HCT116 (cell line): ENCODE data around the gene HMGXB3. TPM values are rescaled to one million over a fixed set of nuclear protein-coding genes. Genes with fewer than 3 reads are reported as not detected.

Source experiments
- ATAC-seq: fragments of 200-7000 bp; cut with Tn5 transposase; 2 replicates; pipeline ENCODE4 v1.9.1; 2020; ENCODE audit warnings: mild to moderate bottlenecking, moderate library complexity
- BruUV-seq: library from RNA; stranded (reverse); fragments of 400-500 nt; replicated peaks from 2 replicates; lab custom pipeline; 2021; lab: Mats Ljungman, UMichigan
- CTCF ChIA-PET: fragments of 300-600 bp; sonication (Branson Sonifier 250); formaldehyde crosslinking; loops from one replicate; lab custom pipeline; 2021; ENCODE audit warnings: antibody characterized with exemption; lab: Charles Lee
- POLR2A ChIA-PET: fragments of 300-600, 350-600 bp; sonication (Branson Sonifier 250); formaldehyde crosslinking; loops from one replicate; lab custom pipeline; 2021; ENCODE audit warnings: antibody characterized with exemption; lab: Charles Lee
- RAD21 ChIA-PET, 2 experiments: fragments of 300-600 bp; sonication (Branson Sonifier 250); formaldehyde crosslinking; loops; one replicate each; lab custom pipeline; 2023; ENCODE audit warnings: low total read pairs in 2 of 2; ENCODE audit not compliant: uncharacterized antibody in 2 of 2, unreplicated experiment in 2 of 2, low non-redundant PET in 1 of 2; lab: Charles Lee
- DNase-seq: peaks from one replicate; pipeline ENCODE4 v3.0.0-alpha.2; 2010; ENCODE audit warnings: low read depth, low spot score
- H2AFZ ChIP-seq: fragments of 200-600 bp; shearing (Covaris generic), sonication (generic); 2 replicates; pipeline ENCODE4 v1.6.1; 2017; ENCODE audit warnings: low read depth, mixed run types, mixed read lengths, antibody characterized with exemption, low read length; ENCODE audit not compliant: poor library complexity, severe bottlenecking
- H3K27ac ChIP-seq: 2 replicates; pipeline ENCODE4 v1.5.1; 2012; ENCODE audit warnings: low read depth, low read length
- H3K27me3 ChIP-seq: fragments of 200-600 bp; sonication (generic); 2 replicates; pipeline ENCODE4 v1.6.1; 2016; ENCODE audit warnings: mixed run types, low read length, mixed read lengths; ENCODE audit not compliant: insufficient read depth
- H3K36me3 ChIP-seq, 2 experiments: fragments of 200-500 bp in 1 of 2; fragments of 200-600 bp in 1 of 2; sonication (Bioruptor generic) in 1 of 2; sonication (generic) in 1 of 2; 2 replicates each; pipeline versions ENCODE4 v1.5.1 to v1.6.1; 2014 to 2016; ENCODE audit warnings: low read length in 2 of 2, inconsistent platforms in 1 of 2, mixed read lengths in 1 of 2, mixed run types in 1 of 2; ENCODE audit not compliant: insufficient read depth in 2 of 2, control insufficient read depth in 1 of 2
- H3K4me1 ChIP-seq, 2 experiments: fragments of 200-600 bp in 1 of 2; sonication (generic) in 1 of 2; 2 replicates each; pipeline versions ENCODE4 v1.5.1 to v1.6.1; 2012 to 2017; ENCODE audit warnings: low read length in 2 of 2, inconsistent platforms in 1 of 2, mild to moderate bottlenecking in 1 of 2, mixed read lengths in 1 of 2, mixed run types in 1 of 2, moderate library complexity in 1 of 2; ENCODE audit not compliant: insufficient read depth in 2 of 2, control insufficient read depth in 1 of 2
- H3K4me2 ChIP-seq: fragments of 200-600 bp; sonication (generic); 2 replicates; pipeline ENCODE4 v1.6.1; 2017; ENCODE audit warnings: mixed run types, low read length, mixed read lengths
- H3K4me3 ChIP-seq, 2 experiments: fragments of 200-600 bp in 1 of 2; sonication (generic) in 1 of 2; replicated peaks in 1 of 2; 2 replicates each; pipeline ENCODE4 v1.5.1; 2011 to 2016; ENCODE audit warnings: low read length in 2 of 2, control low read depth in 1 of 2, low read depth in 1 of 2, mild to moderate bottlenecking in 1 of 2, mixed read lengths in 1 of 2, mixed run types in 1 of 2
- H3K79me2 ChIP-seq: fragments of 200-600 bp; sonication (generic); 2 replicates; pipeline ENCODE4 v1.6.1; 2017; ENCODE audit warnings: mild to moderate bottlenecking, mixed run types, low read length, moderate library complexity, mixed read lengths; ENCODE audit not compliant: insufficient read depth
- H3K9ac ChIP-seq: fragments of 200-600 bp; sonication (generic); 2 replicates; pipeline ENCODE4 v1.6.1; 2016; ENCODE audit warnings: low read length, mixed read lengths
- H3K9me2 ChIP-seq: fragments of 200-600 bp; sonication (generic), shearing (Covaris generic); 2 replicates; pipeline ENCODE4 v1.6.1; 2017; ENCODE audit warnings: mixed run types, mild to moderate bottlenecking, moderate library complexity; ENCODE audit not compliant: insufficient read depth
- H3K9me3 ChIP-seq, 2 experiments: fragments of 200-500 bp in 1 of 2; fragments of 200-600 bp in 1 of 2; sonication (Bioruptor generic) in 1 of 2; sonication (generic) in 1 of 2; 2 replicates each; pipeline ENCODE4 v1.6.1; 2014 to 2017; ENCODE audit warnings: low read length in 2 of 2, mixed read lengths in 2 of 2, inconsistent platforms in 1 of 2, low read depth in 1 of 2, mild to moderate bottlenecking in 1 of 2, mixed run types in 1 of 2, moderate library complexity in 1 of 2; ENCODE audit not compliant: control insufficient read depth in 1 of 2, insufficient read depth in 1 of 2
- H4K20me1 ChIP-seq: fragments of 200-600 bp; sonication (generic), shearing (Covaris generic); 2 replicates; pipeline ENCODE4 v1.6.1; 2017; ENCODE audit warnings: mixed run types, mild to moderate bottlenecking, moderate library complexity; ENCODE audit not compliant: insufficient read depth
- ATF3 ChIP-seq: IDR thresholded peaks from 2 replicates; pipeline ENCODE4 v1.6.1; 2012
- CBX3 ChIP-seq: IDR thresholded peaks from 2 replicates; pipeline ENCODE4 v1.6.1; 2012; ENCODE audit warnings: low read depth
- EGR1 ChIP-seq: IDR thresholded peaks from 2 replicates; pipeline ENCODE4 v1.6.1; 2012; ENCODE audit warnings: low read depth
- MAX ChIP-seq: IDR thresholded peaks from 2 replicates; pipeline ENCODE4 v1.6.1; 2012
- POLR2A ChIP-seq: IDR thresholded peaks from 2 replicates; pipeline ENCODE4 v1.7.0; 2011; ENCODE audit warnings: borderline replicate concordance; ENCODE audit not compliant: insufficient read depth, insufficient read length; ENCODE audit errors: extremely low read depth
- POLR2AphosphoS5 ChIP-seq: IDR thresholded peaks from 2 replicates; pipeline ENCODE4 v1.6.1; 2011; ENCODE audit warnings: mild to moderate bottlenecking, low read depth, low read length, moderate library complexity
- RAD21 ChIP-seq: IDR thresholded peaks from 2 replicates; pipeline ENCODE4 v1.6.1; 2012; ENCODE audit warnings: low read depth, mild to moderate bottlenecking
- SIN3A ChIP-seq: IDR thresholded peaks from 2 replicates; pipeline ENCODE4 v1.6.1; 2012; ENCODE audit warnings: low read depth
- SP1 ChIP-seq: IDR thresholded peaks from 2 replicates; pipeline ENCODE4 v1.6.1; 2012; ENCODE audit warnings: low read depth
- SRF ChIP-seq: IDR thresholded peaks from 2 replicates; pipeline ENCODE4 v1.6.1; 2012; ENCODE audit warnings: low read depth
- ZBTB33 ChIP-seq: IDR thresholded peaks from 2 replicates; pipeline ENCODE4 v1.6.1; 2011; ENCODE audit warnings: mild to moderate bottlenecking, low read length, moderate library complexity; ENCODE audit not compliant: insufficient replicate concordance; ENCODE audit errors: extremely low read depth
- ZFX ChIP-seq: fragments of 450-650 bp; IDR thresholded peaks from 2 replicates; pipeline ENCODE4 v1.6.1; 2017
- intact Hi-C: fragments of 100-400 bp; cut with micrococcal nuclease; formaldehyde crosslinking; loops from 2 replicates; pipeline ENCODE4 v1.10.0; 2022
- total RNA-seq: library from RNA; stranded (reverse); gene quantifications from one replicate; pipeline ENCODE4 v1.2.1, GENCODE V29; 2021; ENCODE audit not compliant: unreplicated experiment

HMGXB3 gene
- total RNA-seq, 1 experiment from 2014 or later: 41.8 TPM

GRCh38 chr5:149959406-149960236 is 40.9 kb upstream of the HMGXB3 start (continued):
- TF ChIP-seq ATF3: no peak
- TF ChIP-seq SRF: 0 out of 2 replicates have a peak, but pooled peaks have one; percentile 14
- TF ChIP-seq ZFX: no peak
- peak; percentile 57 for TF ChIP-seq RAD21
- TF ChIP-seq EGR1: no peak
- TF ChIP-seq MAX: peak; percentile 59; the same call in 1 of the 2 replicates

- intact Hi-C loops: no loop called here
- Histone ChIP-seq H4K20me1 (no peaks in the 10 kb centered on the region), H3K27me3 (no peaks in the 10 kb centered on the region), H3K4me1 (peaks cover 8 to 27% of the 10 kb centered on the region in 2 experiments), H3K27ac (peak within 1 kb of the TSS; percentile 52), H3K79me2 (0 out of 2 replicates have a peak, but pooled peaks cover 2% of the 10 kb centered on the region), H3K36me3 (no peaks in the 10 kb centered on the region), H2AFZ (peak within 1 kb of the TSS; percentile 69), H3K9ac (peak within 1 kb of the TSS; percentile 73), H3K9me3 (no peaks in the 10 kb centered on the region), H3K9me2 (no peaks in the 10 kb centered on the region), H3K4me3 (peak within 1 kb of the TSS; percentile 74), H3K4me2 (peak within 1 kb of the TSS; percentile 97)
- ATAC-seq (peak; percentile 97), DNase-seq (peak; percentile 93)
- ChIA-PET POLR2A (interaction anchor here (0.7 to 1.6 kb wide), 15 partner anchors 9 to 132 kb away, joined by 3 to 6 read pairs (median 3); partner anchors contain the start of genes HMGXB3 and TIGD6), RAD21 (interaction anchor here (0.7 to 1.3 kb wide), 4 partner anchors 30 to 293 kb away, joined by 3 to 4 read pairs (median 4); partner anchors contain the start of genes HMGXB3 (in 1 of the 2) and TIGD6 (in 1 of the 2)), CTCF (interaction anchor here (0.7 to 3.4 kb wide), 14 partner anchors 9 to 216 kb away, joined by 3 to 26 read pairs (median 5); no protein-coding TSS in a partner anchor)
- TSS peak; percentile 65 for BruUV-seq
- TF ChIP-seq SRF: no peak
- TF ChIP-seq CBX3: peak; percentile 79; the same call in 1 of the 2 replicates
- peak; percentile 97 for TF ChIP-seq SP1
- TF ChIP-seq ZFX: peak; percentile 35; the same call in 1 of the 2 replicates
- TF ChIP-seq RAD21: no peak
- peak; percentile 9 for TF ChIP-seq ZBTB33
- peak; percentile 84 for TF ChIP-seq POLR2A
- TF ChIP-seq SIN3A: peak; percentile 76
- TF ChIP-seq POLR2AphosphoS5: peak; percentile 99
- peak; percentile 90 for TF ChIP-seq MAX
Measured at GRCh38 chr5:149960272-149961185, 40.0 kb upstream of the HMGXB3 start, which contains the start of gene SLC26A2. Gene SLC26A2, plus strand, starts transcription at chr5:149960758. Its CDS starts 16,895 bp downstream, at chr5:149977653.
